EH (cell line): ENCODE results near the gene ANKH.
"Not testable (repeated sequence)": the region's sequence is repeated elsewhere in the genome, so short reads cannot be mapped to it uniquely, and the experiment has no call there.

Source experiments
- DNase-seq: peaks from one replicate; pipeline ENCODE4 v3.0.0-alpha.2; 2015; ENCODE audit warnings: low read depth

The ANKH gene

GRCh38 chr5:14882658-14883580, 11.3 kb upstream of the ANKH start:
- DNase-seq = no peak

DNA sequence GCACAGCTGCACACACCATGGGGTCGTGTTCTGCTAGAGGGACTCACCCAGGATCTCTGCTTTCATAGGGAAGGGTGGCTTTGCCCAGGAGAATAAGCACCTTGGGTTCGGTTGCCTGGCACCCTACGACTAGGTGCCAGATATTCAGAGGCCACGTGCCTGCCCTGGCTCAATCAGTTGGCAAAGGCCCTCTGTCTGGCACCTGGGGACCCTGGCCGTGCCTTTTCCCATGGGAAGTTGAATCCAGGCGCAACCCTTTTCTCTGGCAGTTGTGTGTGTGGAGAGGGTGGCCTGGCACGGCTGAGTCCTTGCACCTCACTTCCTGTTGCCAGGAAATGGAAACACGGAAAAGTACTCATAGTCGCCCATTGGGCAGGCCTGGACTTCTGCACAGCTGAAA, 10.2 kb upstream of the ANKH start:
- DNase-seq = no peak

DNA sequence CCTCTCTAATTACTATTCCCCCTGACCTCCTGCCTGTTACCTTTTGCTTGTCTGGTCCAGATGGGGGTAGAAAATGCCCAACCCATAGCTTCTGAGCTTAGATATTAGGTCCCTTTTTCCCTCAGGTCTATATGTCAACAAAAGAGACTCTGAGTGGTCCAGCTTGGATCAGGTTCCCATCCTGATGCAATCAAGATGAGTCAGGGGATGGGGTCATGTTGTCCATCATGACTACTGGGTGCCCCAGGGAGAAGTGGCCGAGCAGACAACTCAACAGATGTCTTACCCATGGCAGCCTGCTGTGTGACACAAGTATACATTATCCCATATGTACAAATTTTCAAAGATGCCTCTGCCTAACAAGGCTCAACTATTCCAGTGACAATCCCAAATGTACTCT, 9.1 kb upstream of the ANKH start:
- peak; percentile 51 for DNase-seq

GRCh38 chr5:14879937-14880589, 8.5 kb upstream of the ANKH start:
- peak; percentile 36 for DNase-seq

- DNase-seq = no peak
Measured at GRCh38 chr5:14879393-14879792, 7.8 kb upstream of the ANKH start.

GRCh38 chr5:14878192-14878591, 6.6 kb upstream of the ANKH start:
- DNase-seq = not testable (repeated sequence)

DNA sequence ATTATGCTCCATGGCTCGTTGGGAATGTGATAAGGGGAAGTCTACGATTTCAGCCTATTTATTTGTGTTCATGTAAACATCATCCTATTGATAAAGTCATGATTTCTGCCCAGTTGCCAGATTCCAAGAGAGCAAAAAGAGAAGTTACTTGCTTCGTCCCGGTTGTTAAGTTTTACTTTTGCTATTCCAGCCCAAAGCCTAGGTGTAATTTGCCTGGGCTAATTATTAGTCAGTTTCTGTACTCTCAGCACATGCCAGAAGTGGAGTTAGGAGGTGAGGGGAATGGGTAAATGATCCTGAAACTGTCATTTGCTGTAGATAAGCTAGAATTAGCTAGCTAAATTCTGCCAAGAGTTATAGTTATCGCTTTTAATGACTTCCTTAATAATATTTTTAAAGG, 4.5 kb upstream of the ANKH start:
- DNase-seq = no peak

DNA sequence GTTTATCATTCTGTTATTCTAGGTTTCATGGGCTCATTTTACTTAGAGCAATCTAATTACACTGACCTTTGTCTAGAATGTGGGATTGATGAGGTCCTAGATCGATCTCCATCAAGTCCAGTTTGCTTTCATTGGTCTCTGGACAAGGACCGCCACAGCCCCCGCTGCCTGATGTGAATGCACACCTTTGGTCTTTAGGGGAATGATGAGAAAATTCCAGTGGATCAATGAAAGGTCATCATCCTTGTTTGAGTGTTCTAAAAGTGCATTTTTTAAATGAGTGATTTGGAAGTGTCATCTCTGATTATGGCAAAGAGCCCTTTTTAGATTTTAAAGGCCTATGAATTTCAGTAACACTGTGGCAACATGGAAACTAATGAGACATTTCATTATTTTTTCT, 2.2 kb upstream of the ANKH start:
- no peak for DNase-seq

DNA sequence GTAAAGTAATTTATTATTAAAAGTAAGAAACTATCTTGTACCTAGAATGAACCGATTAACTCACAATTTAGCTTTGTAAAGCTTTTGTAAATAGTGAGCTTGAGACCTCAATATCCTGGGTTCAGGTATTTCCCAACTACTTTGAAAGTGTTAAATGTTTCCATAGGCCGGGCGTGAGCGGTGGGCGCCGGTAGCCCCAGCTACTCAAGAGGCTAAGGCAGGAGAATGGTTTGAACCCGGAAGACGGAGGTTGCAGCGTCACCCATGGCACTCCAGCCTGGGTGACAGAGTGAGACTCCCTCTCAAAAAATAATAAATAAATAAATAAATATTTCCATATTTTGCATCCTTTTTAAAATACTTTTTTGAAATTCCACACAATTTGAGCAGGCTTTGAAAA, 1.5 kb upstream of the ANKH start:
- DNase-seq = no peak

DNA sequence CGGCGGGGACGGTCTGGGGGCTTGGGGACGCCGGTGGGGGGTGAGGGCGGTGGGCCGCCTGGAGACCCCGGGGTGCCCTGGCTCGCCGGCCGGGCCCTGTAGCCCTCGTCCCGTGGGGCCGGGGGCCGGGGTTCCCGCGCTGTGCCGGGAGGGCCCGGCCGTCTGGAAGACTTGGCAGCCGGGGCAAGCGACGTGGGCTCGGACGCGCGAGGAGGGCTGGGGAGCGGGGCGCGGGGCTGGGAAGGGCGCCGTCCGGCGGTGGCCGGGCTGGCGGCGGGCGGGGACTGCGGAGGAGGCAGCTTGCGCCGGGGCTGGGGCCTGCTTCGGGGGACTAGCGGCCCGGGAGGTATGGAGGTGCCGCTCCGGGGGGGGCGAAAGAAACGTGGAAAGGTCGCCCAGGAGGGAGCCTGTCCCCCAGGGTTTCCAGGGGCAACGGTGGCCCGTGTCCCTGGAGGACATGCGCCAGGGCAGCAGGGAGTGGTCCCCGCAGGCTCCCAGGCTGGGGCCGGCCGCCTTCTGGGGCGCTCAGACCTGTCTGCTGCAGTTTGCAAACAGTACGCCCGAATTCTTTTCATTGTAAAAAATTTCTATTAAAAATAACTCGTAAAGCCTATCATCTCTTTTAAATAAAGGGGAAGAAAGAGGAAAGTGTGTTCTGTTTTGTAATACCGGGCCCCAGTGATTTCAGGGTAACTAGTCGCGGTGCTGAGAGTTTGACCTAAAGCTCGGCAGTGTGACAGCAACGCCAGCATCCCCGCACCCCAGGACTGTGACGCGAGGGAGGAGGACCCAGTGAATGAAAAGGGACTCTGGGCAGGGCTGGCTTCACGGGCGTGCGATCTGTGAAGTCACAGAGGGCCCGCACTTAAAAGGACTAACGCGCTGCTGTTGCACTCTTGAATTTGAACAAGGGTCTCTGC, 752 bp upstream of the ANKH start:
- peak; percentile 60 for DNase-seq

GRCh38 chr5:14870337-14871213, 1.0 kb downstream of the ANKH start:
- DNase-seq = peak; percentile 9

DNA sequence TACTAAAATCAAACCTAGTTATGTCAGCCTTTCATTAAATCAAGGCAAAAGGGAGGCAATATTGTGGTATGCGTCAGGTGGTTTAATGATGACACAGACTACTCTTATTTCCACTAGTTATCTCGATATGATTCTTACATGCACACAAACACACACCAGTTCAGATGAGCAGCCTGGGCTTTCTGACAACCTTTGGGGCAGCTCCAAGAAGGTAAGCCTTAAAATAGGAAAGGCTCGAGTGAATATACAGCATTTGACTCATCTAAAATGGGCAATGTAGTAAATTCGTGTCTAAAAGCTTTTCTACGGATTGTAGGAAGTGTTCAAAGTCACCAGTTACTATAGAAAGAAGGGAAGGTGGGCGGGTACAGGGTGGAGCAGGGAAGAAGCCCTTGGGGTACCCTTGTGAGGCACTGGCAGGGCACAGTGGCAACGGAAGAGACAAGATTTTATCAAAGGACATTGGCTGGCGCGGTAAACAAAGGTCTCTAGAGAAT, 1.9 kb downstream of the ANKH start:
- DNase-seq = no peak

- no peak for DNase-seq
Measured at GRCh38 chr5:14869233-14869632, 2.3 kb downstream of the ANKH start.

- DNase-seq = no peak
Measured at GRCh38 chr5:14868771-14869170, 2.8 kb downstream of the ANKH start.

DNA sequence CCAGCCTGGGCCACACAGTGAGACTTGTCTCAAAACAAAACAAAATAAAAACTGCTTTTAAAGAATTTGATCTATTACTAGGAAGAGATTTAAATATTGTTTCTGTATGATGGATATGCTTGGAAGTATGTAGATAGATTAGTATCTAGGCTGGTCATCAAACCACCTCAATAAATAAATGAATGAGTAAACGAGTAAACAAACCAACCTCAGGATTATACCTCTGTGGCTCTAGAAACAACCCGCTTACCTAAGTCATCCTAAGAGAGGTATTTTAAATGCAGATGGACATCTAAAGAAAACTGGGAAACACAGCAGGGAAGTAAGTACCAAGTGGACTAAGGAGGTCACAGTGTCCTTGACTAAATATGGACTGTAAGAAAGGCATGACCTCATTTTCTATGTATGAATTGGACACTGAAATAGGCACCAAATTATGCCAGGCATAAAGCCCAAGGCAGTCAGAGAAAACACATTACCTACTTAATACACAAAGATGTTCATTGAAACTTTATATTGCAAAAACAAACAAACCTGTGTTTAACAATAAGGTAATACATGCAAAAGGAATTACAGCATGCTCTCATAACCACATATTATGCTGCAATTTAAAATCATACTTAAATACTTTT, 7.3 kb downstream of the ANKH start:
- DNase-seq = no peak

GRCh38 chr5:14863105-14863504, 8.5 kb downstream of the ANKH start:
- DNase-seq = no peak

GRCh38 chr5:14861123-14861765, 10.3 kb downstream of the ANKH start:
- no peak for DNase-seq

DNA sequence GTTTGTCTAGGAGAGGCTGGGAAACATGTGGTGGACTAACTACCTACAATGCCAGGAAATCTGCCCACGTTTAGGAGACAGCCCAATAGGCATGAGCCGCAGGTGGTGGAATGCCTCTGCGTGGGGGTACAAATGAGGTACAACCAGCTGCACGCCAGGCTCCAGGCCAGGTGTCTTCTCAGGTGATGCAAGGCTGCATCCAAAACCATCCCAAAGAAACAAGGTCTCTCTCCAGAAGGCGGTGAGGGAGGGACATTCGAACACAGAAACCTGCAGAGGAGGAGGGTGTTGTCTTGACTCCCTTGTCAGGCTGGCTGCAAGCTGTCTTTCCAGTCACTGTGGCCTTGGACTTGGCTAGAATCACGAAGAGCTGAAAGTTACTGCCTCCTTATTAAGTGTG, 11.6 kb downstream of the ANKH start:
- DNase-seq = no peak

GRCh38 chr5:14859150-14859549, 12.4 kb downstream of the ANKH start:
- DNase-seq = no peak

GRCh38 chr5:14855366-14855765, 16.2 kb downstream of the ANKH start:
- DNase-seq = no peak
